Chondrocyte (in vitro differentiated cells): ENCODE measurements around the gene HPN. TPM values are rescaled to one million over a fixed set of nuclear protein-coding genes. Genes with fewer than 3 reads are reported as not detected.

Experiments
- DNase-seq: peaks from one replicate; pipeline ENCODE4 v3.0.0; 2021; ENCODE audit warnings: mixed read lengths, low spot score
- H3K27ac Mint-ChIP-seq: one replicate; pipeline ENCODE4 v1.8.0; 2021; ENCODE audit warnings: mild to moderate bottlenecking, moderate library complexity, mixed read lengths; ENCODE audit not compliant: unreplicated experiment
- H3K27me3 Mint-ChIP-seq: 2 replicates; pipeline ENCODE4 v1.8.0; 2021; ENCODE audit warnings: low read depth, mixed read lengths
- H3K36me3 Mint-ChIP-seq: 2 replicates; pipeline ENCODE4 v1.8.0; 2021; ENCODE audit warnings: low read depth, mixed read lengths
- H3K4me1 Mint-ChIP-seq: 2 replicates; pipeline ENCODE4 v1.8.0; 2021; ENCODE audit warnings: low read depth, mild to moderate bottlenecking, mixed read lengths
- H3K4me3 Mint-ChIP-seq: one replicate; pipeline ENCODE4 v1.8.0; 2021; ENCODE audit warnings: mild to moderate bottlenecking, moderate library complexity, mixed read lengths; ENCODE audit not compliant: unreplicated experiment
- H3K9me3 Mint-ChIP-seq: 2 replicates; pipeline ENCODE4 v1.8.0; 2021; ENCODE audit warnings: low read depth, mixed read lengths
- CTCF ChIP-seq: fragments of 200-600 bp; sonication (generic); IDR thresholded peaks from 2 replicates; pipeline ENCODE4 v1.5.0; 2021; ENCODE audit warnings: antibody characterized with exemption, mild to moderate bottlenecking, moderate library complexity
- total RNA-seq: library from RNA; stranded (reverse); gene quantifications from 3 replicates; pipeline ENCODE4 v1.2.1, GENCODE V29; 2021

Gene HPN
- total RNA-seq, 1 donor from 2014 or later, result not detected

- DNase-seq, result no peak
- H3K27me3 Mint-ChIP-seq, result peaks cover 2% of the 10 kb centered on the region
These were observed 28.2 kb downstream of the HPN start for GRCh38 chr19:35069696-35070095.

GRCh38 chr19:35070471-35070870, 28.9 kb downstream of the HPN start:
- H3K4me3 Mint-ChIP-seq, result no peak overlapping the region
- no peaks in the 10 kb centered on the region for H3K36me3 Mint-ChIP-seq
- TF ChIP-seq CTCF, result no peak
- no peaks in the 10 kb centered on the region for H3K9me3 Mint-ChIP-seq
- no peak for DNase-seq
- H3K27me3 Mint-ChIP-seq, result peaks cover 6% of the 10 kb centered on the region
- H3K27ac Mint-ChIP-seq, result no peak overlapping the region
- peaks cover 20% of the 10 kb centered on the region for H3K4me1 Mint-ChIP-seq

More at GRCh38 chr19:35069696-35070095, 28.2 kb downstream of the HPN start:
- H3K36me3 Mint-ChIP-seq, result no peaks in the 10 kb centered on the region
- H3K27ac Mint-ChIP-seq, result no peak overlapping the region
- TF ChIP-seq CTCF, result no peak
- peaks cover 20% of the 10 kb centered on the region for H3K4me1 Mint-ChIP-seq
- no peak overlapping the region for H3K4me3 Mint-ChIP-seq
- no peaks in the 10 kb centered on the region for H3K9me3 Mint-ChIP-seq

GRCh38 chr19:35073516-35073915, 32.0 kb downstream of the HPN start:
- Mint-ChIP-seq H3K36me3 (no peaks in the 10 kb centered on the region), H3K27me3 (peaks cover 10% of the 10 kb centered on the region), H3K9me3 (no peaks in the 10 kb centered on the region), H3K4me3 (no peak overlapping the region), H3K4me1 (peaks cover 16% of the 10 kb centered on the region), H3K27ac (no peak overlapping the region)
- TF ChIP-seq CTCF, result no peak
- no peak for DNase-seq

- DNase-seq, result no peak
- H3K36me3 Mint-ChIP-seq, result no peaks in the 10 kb centered on the region
- H3K9me3 Mint-ChIP-seq, result no peaks in the 10 kb centered on the region
- TF ChIP-seq CTCF, result no peak
- no peak overlapping the region for H3K4me3 Mint-ChIP-seq
- H3K4me1 Mint-ChIP-seq, result peaks cover 12% of the 10 kb centered on the region
- H3K27me3 Mint-ChIP-seq, result peaks cover 14% of the 10 kb centered on the region
- no peak overlapping the region for H3K27ac Mint-ChIP-seq
These were observed 32.4 kb downstream of the HPN start for GRCh38 chr19:35073941-35074340.

- H3K36me3 Mint-ChIP-seq, result no peaks in the 10 kb centered on the region
- TF ChIP-seq CTCF, result no peak
- H3K27me3 Mint-ChIP-seq, result peaks cover 16% of the 10 kb centered on the region
- no peak overlapping the region for H3K4me3 Mint-ChIP-seq
- peaks cover 5% of the 10 kb centered on the region for H3K4me1 Mint-ChIP-seq
- no peaks in the 10 kb centered on the region for H3K9me3 Mint-ChIP-seq
- DNase-seq, result no peak
- H3K27ac Mint-ChIP-seq, result no peak overlapping the region
These were observed 33.1 kb downstream of the HPN start for GRCh38 chr19:35074426-35075201.
